Natural killer cell (primary cell): Measurements from ENCODE around the gene POU6F2. TPM values are rescaled to one million over a fixed set of nuclear protein-coding genes. Genes with fewer than 3 reads are reported as not detected.

Source experiments
- ATAC-seq, 3 donors: fragments of 150-1000 bp in 2 of 3; fragments of 200-7000 bp in 1 of 3; cut with Tn5 transposase; 1 replicate in 1 of 3; 2 replicates in 2 of 3; pipeline ENCODE4 v1.10.0; 2021; ENCODE audit warnings: mild to moderate bottlenecking in 2 of 3, moderate library complexity in 2 of 3
- DNase-seq, 2 donors: peaks; one replicate each; pipeline versions ENCODE4 v3.0.0 to v3.0.0-alpha.2; 2013 to 2021; ENCODE audit warnings: mixed read lengths in 1 of 2
- H3K27ac ChIP-seq: one replicate; pipeline ENCODE4 v1.5.1; 2013; ENCODE audit warnings: mild to moderate bottlenecking, low read length
- H3K27me3 ChIP-seq: one replicate; pipeline ENCODE4 v1.6.1; 2013; ENCODE audit warnings: low read length; ENCODE audit not compliant: control insufficient read depth, insufficient read depth
- H3K36me3 ChIP-seq: one replicate; pipeline ENCODE4 v1.6.1; 2013; ENCODE audit warnings: low read length; ENCODE audit not compliant: control insufficient read depth, insufficient read depth
- H3K4me1 ChIP-seq: one replicate; pipeline ENCODE4 v1.6.1; 2013; ENCODE audit warnings: low read length; ENCODE audit not compliant: control insufficient read depth, insufficient read depth
- H3K4me3 ChIP-seq: one replicate; pipeline ENCODE4 v1.5.1; 2013; ENCODE audit warnings: low read length
- H3K9me3 ChIP-seq: one replicate; pipeline ENCODE4 v1.6.1; 2013; ENCODE audit warnings: low read length; ENCODE audit not compliant: control insufficient read depth, insufficient read depth
- H3K27ac Mint-ChIP-seq, 2 donors: one replicate each; pipeline ENCODE4 v1.8.0; 2022; ENCODE audit warnings: mild to moderate bottlenecking in 2 of 2, mixed read lengths in 2 of 2, moderate library complexity in 1 of 2
- H3K27me3 Mint-ChIP-seq, 2 donors: one replicate each; pipeline ENCODE4 v1.8.0; 2022; ENCODE audit warnings: low read depth in 2 of 2, mixed read lengths in 2 of 2
- H3K36me3 Mint-ChIP-seq: one replicate; pipeline ENCODE4 v1.8.0; 2022; ENCODE audit warnings: mixed read lengths
- H3K4me1 Mint-ChIP-seq, 2 donors: one replicate each; pipeline ENCODE4 v1.8.0; 2022; ENCODE audit warnings: mixed read lengths in 2 of 2
- H3K4me3 Mint-ChIP-seq: one replicate; pipeline ENCODE4 v1.8.0; 2022; ENCODE audit warnings: mild to moderate bottlenecking, moderate library complexity, mixed read lengths
- H3K9me3 Mint-ChIP-seq, 2 donors: one replicate each; pipeline ENCODE4 v1.8.0; 2022; ENCODE audit warnings: mixed read lengths in 2 of 2
- WGBS: methylation state at CpG from one replicate; pipeline ENCODE4 v1.1.7; 2013; ENCODE audit warnings: missing lambda C conversion rate; ENCODE audit not compliant: insufficient coverage; 5-methylcytosine and 5-hydroxymethylcytosine counted together
- intact Hi-C: fragments of 100-400 bp; cut with micrococcal nuclease; formaldehyde crosslinking; loops from one replicate; pipeline ENCODE4 v1.14.2; 2022
- total RNA-seq, 4 donors: library from RNA; stranded (reverse); fragments of 120-200 nt in 1 of 4; gene quantifications; one replicate each; pipeline versions ENCODE4 v1.2.3 to v1.2.4, GENCODE V29; 2013 to 2022
- TF ChIP-seq, protein P1 (sequence below): fragments of 200-600 bp; IDR thresholded peaks from one replicate; pipeline ENCODE4 v1.8.0; 2022; ENCODE audit warnings: antibody characterized with exemption

Gene POU6F2
- total RNA-seq, 3 donors from 2014 or later (not counting 1 experiment from before 2014, with no cell fraction given) = 0.28 to 0.29 TPM; not detected in 1

DNA sequence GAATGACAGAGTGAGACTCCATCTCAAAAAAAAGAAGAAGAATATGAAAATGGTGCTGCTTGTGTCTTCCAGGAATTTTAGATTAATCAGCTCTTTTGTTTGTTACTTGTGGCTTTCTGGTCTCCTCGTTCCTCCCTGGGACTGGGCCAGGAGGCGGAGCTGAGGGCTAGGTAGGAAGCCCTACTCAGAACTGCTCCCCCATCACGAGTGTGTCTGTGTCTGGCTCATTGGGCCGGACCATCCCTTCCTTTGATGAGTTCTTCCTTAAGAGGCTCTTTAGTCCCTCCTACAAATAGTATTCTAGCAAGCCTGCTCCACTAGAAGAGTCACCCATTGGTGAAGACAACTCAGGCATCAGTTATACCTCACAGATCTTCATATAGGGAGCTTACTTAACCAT, 531.7 kb downstream of the POU6F2 start:
- no peak overlapping the region for H3K4me3 ChIP-seq
- H3K9me3 Mint-ChIP-seq = no peaks in the 10 kb centered on the region
- no peaks in the 10 kb centered on the region for H3K27me3 ChIP-seq
- H3K36me3 ChIP-seq = no peaks in the 10 kb centered on the region
- H3K9me3 ChIP-seq = no peaks in the 10 kb centered on the region
- intact Hi-C loops = no loop called here
- ATAC-seq (no peak), DNase-seq (no peak)
- no peak overlapping the region for H3K27ac ChIP-seq
- TF ChIP-seq, protein P1, sequence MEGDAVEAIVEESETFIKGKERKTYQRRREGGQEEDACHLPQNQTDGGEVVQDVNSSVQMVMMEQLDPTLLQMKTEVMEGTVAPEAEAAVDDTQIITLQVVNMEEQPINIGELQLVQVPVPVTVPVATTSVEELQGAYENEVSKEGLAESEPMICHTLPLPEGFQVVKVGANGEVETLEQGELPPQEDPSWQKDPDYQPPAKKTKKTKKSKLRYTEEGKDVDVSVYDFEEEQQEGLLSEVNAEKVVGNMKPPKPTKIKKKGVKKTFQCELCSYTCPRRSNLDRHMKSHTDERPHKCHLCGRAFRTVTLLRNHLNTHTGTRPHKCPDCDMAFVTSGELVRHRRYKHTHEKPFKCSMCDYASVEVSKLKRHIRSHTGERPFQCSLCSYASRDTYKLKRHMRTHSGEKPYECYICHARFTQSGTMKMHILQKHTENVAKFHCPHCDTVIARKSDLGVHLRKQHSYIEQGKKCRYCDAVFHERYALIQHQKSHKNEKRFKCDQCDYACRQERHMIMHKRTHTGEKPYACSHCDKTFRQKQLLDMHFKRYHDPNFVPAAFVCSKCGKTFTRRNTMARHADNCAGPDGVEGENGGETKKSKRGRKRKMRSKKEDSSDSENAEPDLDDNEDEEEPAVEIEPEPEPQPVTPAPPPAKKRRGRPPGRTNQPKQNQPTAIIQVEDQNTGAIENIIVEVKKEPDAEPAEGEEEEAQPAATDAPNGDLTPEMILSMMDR = no peak
- no peaks in the 10 kb centered on the region for H3K36me3 Mint-ChIP-seq
- no peak overlapping the region for H3K27ac Mint-ChIP-seq
- 32% methylated on average over 4 of the region's 4 CpGs for WGBS
- H3K4me3 Mint-ChIP-seq = no peak overlapping the region
- H3K4me1 Mint-ChIP-seq = peaks cover 21 to 22% of the 10 kb centered on the region in 2 donors
- H3K27me3 Mint-ChIP-seq = no peaks in the 10 kb centered on the region
- H3K4me1 ChIP-seq = peaks cover 6% of the 10 kb centered on the region

DNA sequence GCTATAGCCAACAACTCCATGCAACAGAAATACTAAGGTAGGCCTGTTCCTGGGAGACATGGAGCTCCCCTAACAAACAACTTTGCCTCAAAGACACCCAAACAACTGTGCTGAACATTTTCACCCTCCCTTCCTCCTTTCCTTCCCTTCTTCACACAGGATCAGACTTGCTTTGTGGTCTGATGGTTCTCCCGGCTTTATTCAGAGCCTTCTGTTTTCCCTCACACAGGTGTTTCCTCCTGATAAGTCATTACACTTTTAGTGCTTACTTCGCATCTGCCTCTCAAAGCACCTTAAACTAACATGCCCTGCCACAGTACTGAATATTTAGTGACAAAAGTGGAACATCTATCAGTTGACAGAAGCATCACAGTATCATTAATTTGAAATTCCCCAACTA, 532.2 kb downstream of the POU6F2 start:
- DNase-seq (no peak), ATAC-seq (no peak)
- H3K4me1 Mint-ChIP-seq = peaks cover 21 to 25% of the 10 kb centered on the region in 2 donors
- Histone ChIP-seq H3K9me3 (no peaks in the 10 kb centered on the region), H3K27me3 (no peaks in the 10 kb centered on the region), H3K36me3 (no peaks in the 10 kb centered on the region), H3K4me3 (no peak overlapping the region), H3K4me1 (peaks cover 6% of the 10 kb centered on the region), H3K27ac (no peak overlapping the region)
- H3K27ac Mint-ChIP-seq = no peak overlapping the region
- no peaks in the 10 kb centered on the region for H3K36me3 Mint-ChIP-seq
- H3K4me3 Mint-ChIP-seq = no peak overlapping the region
- H3K9me3 Mint-ChIP-seq = no peaks in the 10 kb centered on the region
- whole genome bisulfite sequencing = 45% methylated on average over 2 of the region's 2 CpGs
- intact Hi-C loops = no loop called here
- TF ChIP-seq, protein P1 = no peak
- no peaks in the 10 kb centered on the region for H3K27me3 Mint-ChIP-seq

DNA sequence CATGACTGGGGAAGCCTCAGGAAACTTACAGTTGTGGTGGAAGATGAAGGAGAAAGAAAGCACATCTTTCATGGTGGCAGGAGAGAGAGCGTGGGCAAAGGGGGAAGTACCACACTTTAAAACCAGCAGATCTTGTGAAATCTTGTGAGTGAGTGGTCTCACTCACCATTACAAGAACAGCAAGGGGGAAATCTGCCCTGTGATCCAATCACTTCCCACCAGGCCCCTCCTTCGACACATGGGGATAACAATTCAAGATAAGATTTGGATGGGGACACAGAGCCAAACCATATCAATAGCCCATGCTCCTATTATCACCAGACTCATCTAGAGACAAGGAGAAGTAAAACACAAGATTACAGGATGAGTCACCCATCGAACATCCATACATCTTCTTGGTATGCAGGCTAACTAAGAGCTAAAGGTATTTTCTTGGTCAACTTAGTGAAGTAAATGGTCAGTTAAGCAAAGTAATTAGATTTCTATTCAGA, 533.2 kb downstream of the POU6F2 start:
- H3K36me3 Mint-ChIP-seq = no peaks in the 10 kb centered on the region
- H3K4me1 Mint-ChIP-seq = peaks cover 21 to 25% of the 10 kb centered on the region in 2 donors
- Histone ChIP-seq H3K27ac (no peak overlapping the region), H3K4me3 (no peak overlapping the region), H3K27me3 (no peaks in the 10 kb centered on the region), H3K9me3 (no peaks in the 10 kb centered on the region), H3K4me1 (peaks cover 6% of the 10 kb centered on the region), H3K36me3 (no peaks in the 10 kb centered on the region)
- DNase-seq = no peak
- no peaks in the 10 kb centered on the region for H3K27me3 Mint-ChIP-seq
- intact Hi-C loops = no loop called here
- ATAC-seq = no peak
- H3K9me3 Mint-ChIP-seq = no peaks in the 10 kb centered on the region
- WGBS = 85% methylated on average over 3 of the region's 3 CpGs
- H3K4me3 Mint-ChIP-seq = no peak overlapping the region
- H3K27ac Mint-ChIP-seq = no peak overlapping the region
- TF ChIP-seq, protein P1 = no peak

DNA sequence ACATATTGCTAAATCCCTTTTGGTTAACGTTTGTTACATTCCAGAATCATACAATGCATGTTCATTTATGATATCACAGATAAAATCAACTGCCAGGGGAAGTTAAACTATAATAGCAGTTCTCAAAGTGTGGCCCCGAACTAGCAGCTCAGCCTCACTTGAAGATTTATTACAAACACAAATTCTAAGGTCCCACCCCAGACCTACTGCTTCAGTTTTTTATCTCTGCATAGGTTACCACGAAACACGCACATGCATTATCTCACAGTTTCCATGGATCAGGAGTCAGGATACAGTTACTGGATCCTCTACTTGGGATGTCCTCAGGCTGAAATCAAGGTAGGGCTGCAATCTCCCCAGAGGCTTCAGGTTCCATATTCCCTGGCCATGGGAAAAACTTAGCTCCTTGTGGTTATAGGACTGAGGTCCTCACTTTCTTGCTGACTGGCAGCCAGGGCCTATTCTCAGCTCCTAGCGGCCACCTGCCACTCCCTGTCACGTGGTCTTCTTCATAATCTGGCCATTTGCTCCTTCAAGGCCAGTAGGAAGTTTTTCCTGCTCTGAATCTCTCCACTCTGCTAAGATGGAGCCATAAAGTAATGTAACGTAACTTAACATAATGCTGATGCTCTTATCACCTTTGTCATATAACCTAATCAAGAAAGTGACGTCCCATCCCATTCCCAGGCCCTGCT, 538.0 kb downstream of the POU6F2 start:
- H3K4me3 ChIP-seq = no peak overlapping the region
- H3K9me3 ChIP-seq = no peaks in the 10 kb centered on the region
- intact Hi-C loops = no loop called here
- H3K27me3 ChIP-seq = no peaks in the 10 kb centered on the region
- ATAC-seq (no peak), DNase-seq (no peak)
- H3K27ac ChIP-seq = no peak overlapping the region
- no peaks in the 10 kb centered on the region for H3K36me3 ChIP-seq
- H3K4me3 Mint-ChIP-seq = no peak overlapping the region
- TF ChIP-seq, protein P1 = no peak
- WGBS = 67% methylated on average over 8 of the region's 8 CpGs
- H3K4me1 Mint-ChIP-seq = peaks cover 0 to 5% of the 10 kb centered on the region in 2 donors
- H3K36me3 Mint-ChIP-seq = no peaks in the 10 kb centered on the region
- no peaks in the 10 kb centered on the region for H3K9me3 Mint-ChIP-seq
- no peak overlapping the region for H3K27ac Mint-ChIP-seq
- no peaks in the 10 kb centered on the region for H3K4me1 ChIP-seq
- H3K27me3 Mint-ChIP-seq = no peaks in the 10 kb centered on the region
